Adipose tissue (tissue), 3 donors: Measurements from ENCODE around the gene RFXANK. TPM values are rescaled to one million over a fixed set of nuclear protein-coding genes. Genes with fewer than 3 reads are reported as not detected.

ENCODE experiments used
- H3K27ac ChIP-seq: one replicate; pipeline ENCODE4 v1.5.1; 2013; ENCODE audit warnings: low read depth, low read length
- WGBS, 3 donors: extraction: QIAGEN DNeasy Blood & Tissue Kit; methylation state at CpG; one replicate each; pipeline ENCODE4 v1.1.7; 2013; 5-methylcytosine and 5-hydroxymethylcytosine counted together
- polyA plus RNA-seq, 3 donors: library from polyadenylated mRNA; stranded (reverse); fragments of 200-250 nt; gene quantifications; one replicate each; pipeline ENCODE4 v1.2.3, GENCODE V29; 2013
- donor health status: healthy with polysubstance abuse.
- donor health status: Bipolar disorder and iron deficiency.
- donor health status: healthy.

Gene RFXANK
- polyA plus RNA-seq, 3 donors: 41.8 to 93.6 (median 70.7) TPM

DNA sequence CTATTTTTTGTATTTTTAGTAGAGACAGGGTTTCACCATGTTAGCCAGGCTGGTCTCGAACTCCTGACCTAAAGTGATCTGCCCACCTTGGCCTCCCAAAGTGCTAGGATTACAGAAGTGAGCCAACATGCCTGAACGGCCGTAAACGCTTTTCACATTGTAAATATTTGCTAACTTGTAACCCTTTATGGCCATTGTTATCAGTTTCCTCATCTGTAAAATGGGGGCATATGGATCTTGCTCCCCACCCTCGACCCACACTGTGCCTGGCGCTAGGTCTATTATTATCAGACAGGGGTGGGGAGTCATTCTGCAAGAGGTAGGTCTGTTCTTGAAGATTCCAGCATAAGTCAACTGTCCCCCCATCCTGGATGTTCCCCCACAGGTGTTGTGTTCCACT, 31.6 kb downstream of the RFXANK start:
- H3K27ac ChIP-seq: no peak overlapping the region
- WGBS, 3 donors: 52 to 81% (median 70%) methylated on average over 6 of the region's 6 CpGs

DNA sequence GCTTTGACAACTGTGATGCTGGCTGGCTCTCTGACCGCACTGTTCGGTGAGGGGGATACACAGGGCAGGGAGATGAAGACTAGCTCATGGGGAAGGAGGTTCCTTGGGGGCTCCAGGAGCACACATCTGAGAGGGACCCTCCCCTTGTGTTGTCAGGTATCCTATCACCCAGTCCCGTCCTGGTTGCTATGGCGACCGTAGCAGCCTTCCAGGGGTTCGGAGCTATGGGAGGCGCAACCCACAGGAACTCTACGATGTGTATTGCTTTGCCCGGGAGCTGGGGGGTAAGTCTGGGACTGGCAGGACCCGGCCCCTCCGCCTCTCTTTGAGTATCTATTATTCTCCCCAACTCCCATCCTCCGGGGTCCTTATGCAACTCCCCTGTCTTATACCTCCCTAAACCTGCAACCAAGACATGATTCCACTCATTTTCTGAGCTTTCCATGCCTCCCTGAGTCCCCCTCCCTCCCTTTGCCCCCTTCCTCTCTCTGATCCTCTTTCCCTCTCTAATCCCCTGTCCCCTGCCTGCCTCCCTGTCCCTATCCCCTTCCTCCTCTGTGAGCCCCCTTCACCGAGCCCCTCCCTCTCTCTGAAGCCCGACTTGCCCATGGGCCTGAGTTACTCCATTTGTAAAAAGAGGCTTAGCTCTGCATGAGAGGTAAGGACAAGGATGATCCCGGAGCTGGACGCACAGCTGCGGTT, 32.2 kb downstream of the RFXANK start:
- 66 to 72% (median 68%) methylated on average over 17 of the region's 17 CpGs for WGBS, 3 donors

DNA sequence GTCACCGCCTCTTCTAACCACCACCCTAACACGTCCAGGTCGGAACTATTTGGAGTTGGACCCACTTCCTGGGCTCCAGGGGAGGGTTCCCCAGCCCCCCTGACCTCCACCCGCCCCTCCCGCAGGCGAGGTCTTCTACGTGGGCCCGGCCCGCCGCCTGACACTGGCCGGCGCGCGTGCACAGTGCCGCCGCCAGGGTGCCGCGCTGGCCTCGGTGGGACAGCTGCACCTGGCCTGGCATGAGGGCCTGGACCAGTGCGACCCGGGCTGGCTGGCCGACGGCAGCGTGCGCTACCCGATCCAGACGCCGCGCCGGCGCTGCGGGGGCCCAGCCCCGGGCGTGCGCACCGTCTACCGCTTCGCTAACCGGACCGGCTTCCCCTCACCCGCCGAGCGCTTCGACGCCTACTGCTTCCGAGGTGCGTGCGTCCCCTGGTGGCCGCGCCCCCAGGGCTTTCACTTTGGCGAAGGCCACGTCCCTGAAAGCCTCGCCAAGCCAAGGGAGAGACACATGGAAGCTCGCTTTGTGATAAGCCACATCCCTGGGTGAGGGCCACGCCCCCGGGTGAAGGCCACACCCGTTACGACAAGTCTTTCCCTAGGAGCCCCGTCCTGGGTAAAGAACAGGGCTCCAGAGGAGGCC, 32.9 kb downstream of the RFXANK start:
- no peak overlapping the region for H3K27ac ChIP-seq
- WGBS, 3 donors: 2 to 4% (median 2%) methylated on average over 57 to 59 of the region's 59 CpGs

More for the DNA sequence above, 32.2 kb downstream of the RFXANK start:
- no peak overlapping the region for H3K27ac ChIP-seq

DNA sequence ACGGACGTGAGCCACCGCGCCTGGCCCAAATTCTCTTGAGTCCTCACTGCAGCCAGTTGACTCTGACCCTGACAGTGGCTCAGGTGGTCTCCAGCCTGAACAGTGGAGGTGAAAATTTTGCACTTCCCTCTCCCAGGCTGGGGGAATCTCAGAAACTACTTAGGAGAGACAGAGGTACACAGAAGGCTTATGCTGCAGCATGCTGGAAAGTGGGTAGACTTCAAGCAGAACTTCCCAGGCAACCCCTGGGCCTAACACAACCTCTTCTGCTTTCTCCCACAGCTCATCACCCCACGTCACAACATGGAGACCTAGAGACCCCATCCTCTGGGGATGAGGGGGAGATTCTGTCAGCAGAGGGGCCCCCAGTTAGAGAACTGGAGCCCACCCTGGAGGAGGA, 34.1 kb downstream of the RFXANK start:
- no peak overlapping the region for H3K27ac ChIP-seq
- WGBS, 3 donors: 77 to 80% (median 78%) methylated on average over 5 of the region's 5 CpGs

DNA sequence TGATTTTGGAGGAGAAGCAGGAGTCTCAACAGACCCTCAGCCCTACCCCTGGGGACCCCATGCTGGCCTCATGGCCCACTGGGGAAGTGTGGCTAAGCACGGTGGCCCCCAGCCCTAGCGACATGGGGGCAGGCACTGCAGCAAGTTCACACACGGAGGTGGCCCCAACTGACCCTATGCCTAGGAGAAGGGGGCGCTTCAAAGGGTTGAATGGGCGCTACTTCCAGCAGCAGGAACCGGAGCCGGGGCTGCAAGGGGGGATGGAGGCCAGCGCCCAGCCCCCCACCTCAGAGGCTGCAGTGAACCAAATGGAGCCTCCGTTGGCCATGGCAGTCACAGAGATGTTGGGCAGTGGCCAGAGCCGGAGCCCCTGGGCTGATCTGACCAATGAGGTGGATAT, 34.6 kb downstream of the RFXANK start:
- H3K27ac ChIP-seq: no peak overlapping the region
- 56 to 71% (median 63%) methylated on average over 9 to 10 of the region's 10 CpGs for WGBS, 3 donors

DNA sequence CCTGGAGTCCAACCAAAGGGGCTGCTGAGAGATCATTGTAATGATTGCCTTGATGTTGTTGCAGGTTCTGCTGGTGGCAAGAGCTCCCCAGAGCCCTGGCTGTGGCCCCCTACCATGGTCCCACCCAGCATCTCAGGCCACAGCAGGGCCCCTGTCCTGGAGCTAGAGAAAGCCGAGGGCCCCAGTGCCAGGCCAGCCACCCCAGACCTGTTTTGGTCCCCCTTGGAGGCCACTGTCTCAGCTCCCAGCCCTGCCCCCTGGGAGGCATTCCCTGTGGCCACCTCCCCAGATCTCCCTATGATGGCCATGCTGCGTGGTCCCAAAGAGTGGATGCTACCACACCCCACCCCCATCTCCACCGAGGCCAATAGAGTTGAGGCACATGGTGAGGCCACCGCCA, 35.2 kb downstream of the RFXANK start:
- WGBS, 3 donors: 80 to 85% (median 84%) methylated on average over 4 of the region's 4 CpGs
- H3K27ac ChIP-seq: no peak overlapping the region

DNA sequence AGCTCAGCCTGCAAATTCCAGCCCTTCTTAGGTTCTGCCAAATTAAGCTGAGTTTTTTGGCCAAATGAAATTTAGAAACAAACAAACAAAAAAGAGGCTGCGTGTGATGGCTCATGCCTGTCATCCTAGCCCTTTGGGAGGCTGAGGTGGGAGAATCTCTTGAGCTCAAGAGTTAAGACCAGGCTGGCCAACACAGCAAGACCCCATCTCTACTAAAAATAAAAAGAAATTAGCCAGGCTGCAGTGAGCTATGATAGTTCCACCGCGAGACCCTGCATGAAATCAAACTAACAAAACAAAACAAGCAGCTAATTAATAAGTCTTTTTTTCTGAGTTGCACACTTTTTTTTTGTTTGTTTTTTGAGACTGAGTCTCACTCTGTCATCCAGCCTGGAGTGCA, 37.6 kb downstream of the RFXANK start:
- no peak overlapping the region for H3K27ac ChIP-seq
- 71 to 86% (median 83%) methylated on average over 3 of the region's 3 CpGs for WGBS, 3 donors

DNA sequence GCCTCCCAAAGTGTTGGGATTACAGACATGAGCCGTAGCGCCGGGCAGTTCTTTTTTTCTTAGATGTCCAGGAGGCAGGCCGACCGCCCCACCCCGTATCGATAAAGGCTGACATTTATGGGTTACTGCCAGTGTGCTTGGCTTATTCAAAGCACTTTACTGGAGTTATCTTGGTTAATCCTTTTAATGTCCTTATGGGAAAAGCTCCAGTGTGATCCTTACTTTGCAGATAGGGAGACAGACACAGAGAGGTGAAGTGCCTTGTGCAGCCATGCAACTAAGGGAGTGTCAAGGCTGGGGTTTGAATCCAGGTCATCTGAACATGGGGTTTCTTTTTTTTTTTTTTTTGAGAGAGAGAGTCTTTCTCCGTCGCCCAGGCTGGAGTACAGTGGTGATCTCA, 38.9 kb downstream of the RFXANK start:
- WGBS, 3 donors: 78 to 87% (median 84%) methylated on average over 9 of the region's 9 CpGs
- no peak overlapping the region for H3K27ac ChIP-seq

DNA sequence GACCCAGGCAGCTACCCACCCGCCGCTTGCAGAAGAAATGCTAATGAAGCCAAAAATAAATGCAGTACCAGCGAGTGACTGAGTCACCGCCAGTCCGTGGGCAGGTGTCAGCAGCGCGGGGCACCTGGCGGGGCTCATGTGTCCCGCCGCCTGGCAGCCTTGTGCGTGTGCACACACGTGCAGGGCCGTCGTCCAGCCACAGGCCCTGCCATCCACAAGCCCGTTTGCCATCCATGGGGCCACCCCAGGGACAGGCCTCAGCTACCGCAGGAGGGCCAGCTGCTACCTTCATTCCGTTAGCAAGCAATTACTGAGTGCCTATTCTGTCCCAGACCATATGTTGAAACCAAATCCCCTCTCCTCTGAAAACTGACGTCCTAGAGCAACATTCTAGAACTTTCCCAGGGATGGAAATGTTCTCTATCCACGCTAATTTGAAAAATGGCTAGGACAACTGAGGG, 40.2 kb downstream of the RFXANK start:
- H3K27ac ChIP-seq: no peak overlapping the region
- 70 to 80% (median 80%) methylated on average over 18 to 19 of the region's 19 CpGs for WGBS, 3 donors

DNA sequence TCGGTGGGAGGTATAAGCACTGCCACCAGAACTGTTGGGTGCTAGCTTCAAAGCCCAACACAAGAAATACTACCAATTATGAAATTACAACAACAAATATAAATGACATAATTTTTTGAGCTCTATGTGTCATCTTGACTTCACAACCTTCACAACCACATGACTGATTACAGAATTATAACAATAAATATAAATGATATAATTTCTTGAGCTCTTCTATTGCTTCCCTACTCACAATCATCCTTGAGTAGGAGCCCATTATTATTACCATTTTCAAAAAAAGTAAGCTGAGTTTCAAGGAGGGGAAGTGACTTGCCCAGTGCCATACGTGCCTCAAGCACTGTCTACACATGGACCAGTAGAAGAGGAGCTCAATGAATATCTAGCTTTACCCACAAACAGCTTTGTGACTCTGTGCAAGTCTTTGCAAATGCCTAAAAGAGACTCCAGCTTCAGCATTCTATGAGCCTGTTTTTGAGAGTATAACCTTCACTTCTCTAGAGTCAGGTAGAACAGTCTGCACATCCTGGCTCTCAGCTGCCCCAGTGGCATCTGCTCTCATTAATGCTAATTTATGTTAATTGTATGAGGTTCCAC, 42.3 kb downstream of the RFXANK start:
- 85 to 90% (median 89%) methylated on average over 2 of the region's 2 CpGs for WGBS, 3 donors
- no peak overlapping the region for H3K27ac ChIP-seq

DNA sequence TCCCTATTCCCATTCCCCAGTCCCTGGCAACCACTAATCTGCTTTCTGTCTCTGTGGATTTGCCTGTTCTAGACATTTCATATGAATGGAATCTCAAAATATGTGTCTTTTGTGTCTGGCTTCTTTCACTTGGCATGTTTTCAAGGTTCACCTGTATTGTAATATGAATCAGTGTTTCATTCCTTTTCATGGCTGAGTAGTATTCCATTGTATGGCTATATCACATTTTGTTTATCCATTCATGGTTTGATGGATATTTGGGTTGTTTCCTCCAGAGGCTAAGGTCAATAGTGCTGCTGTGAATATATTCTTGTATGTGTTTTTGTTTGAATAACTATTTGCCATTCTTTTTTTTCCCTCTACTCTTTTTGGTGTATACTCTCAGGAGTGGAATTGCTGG, 44.1 kb downstream of the RFXANK start:
- no peak overlapping the region for H3K27ac ChIP-seq

DNA sequence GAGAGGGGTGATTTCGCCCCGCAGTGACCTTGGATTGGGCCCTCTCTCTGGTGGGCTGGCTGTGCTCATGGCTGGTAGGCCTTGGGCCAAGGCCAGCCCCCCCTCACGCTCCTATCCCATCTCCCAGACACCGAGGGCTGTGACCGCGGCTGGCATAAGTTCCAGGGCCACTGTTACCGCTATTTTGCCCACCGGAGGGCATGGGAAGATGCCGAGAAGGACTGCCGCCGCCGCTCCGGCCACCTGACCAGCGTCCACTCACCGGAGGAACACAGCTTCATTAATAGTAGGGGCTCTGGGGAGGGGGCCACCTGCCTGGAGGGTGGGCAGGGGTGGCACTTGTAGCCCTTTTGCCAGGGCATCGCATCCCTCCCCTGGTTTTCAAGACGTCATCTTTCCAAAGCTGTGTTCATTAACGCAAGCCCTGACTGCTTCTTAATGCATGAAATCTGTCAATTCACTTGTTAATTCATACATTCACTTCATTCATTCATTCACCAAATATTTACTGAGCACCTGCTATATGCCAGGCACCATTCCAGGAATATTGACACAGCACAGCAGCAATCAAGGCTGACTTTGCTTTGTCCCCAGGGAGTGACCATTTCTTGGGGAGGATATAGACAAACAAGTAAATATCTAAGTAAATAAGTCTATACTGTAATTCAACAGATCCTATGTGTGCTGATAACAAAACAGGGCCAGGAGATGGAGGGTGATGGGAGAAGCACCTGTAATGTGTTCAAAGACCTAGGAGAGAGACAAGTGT, 46.3 kb downstream of the RFXANK start:
- H3K27ac ChIP-seq: no peak overlapping the region
- WGBS, 3 donors: 69 to 86% (median 86%) methylated on average over 18 of the region's 18 CpGs

DNA sequence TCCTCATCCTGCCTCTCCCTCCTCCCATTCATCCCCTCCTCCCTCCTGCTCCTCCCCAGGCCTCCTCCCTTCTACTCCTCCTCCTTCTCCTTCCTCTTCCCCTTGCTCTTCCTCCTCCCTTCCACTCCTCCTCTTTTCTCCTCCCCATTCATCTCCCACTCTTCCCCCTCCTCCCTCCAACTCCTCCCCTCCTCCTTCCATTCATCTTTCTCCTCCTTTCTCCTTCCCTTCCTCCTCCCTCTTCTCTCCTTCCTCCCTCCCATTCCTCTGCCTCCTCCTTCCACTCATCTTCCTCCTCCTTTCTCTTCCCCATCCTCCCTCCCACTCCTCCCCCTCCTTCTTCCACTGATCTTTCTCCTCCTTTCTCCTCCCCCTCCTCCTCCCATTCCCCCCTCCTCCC, 47.6 kb downstream of the RFXANK start:
- H3K27ac ChIP-seq: no peak overlapping the region

DNA sequence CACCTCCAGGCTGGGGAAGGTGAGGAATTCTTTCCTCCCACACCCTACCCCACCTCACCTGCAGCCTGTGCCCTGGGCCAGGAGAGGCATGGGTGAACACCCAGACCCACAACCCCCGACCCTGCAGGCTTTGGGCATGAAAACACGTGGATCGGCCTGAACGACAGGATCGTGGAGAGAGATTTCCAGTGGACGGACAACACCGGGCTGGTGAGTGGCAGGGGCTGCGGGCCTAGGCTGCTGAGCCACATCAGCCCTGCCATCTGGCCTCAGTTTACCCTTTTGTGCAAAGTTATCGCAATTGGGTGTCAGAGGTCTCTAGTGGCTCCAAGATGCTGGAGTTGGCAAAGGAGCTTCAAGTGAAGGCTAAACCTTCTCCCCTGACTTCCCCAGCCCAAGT, 48.4 kb downstream of the RFXANK start:
- H3K27ac ChIP-seq: no peak overlapping the region
- WGBS, 3 donors: 68 to 84% (median 78%) methylated on average over 9 of the region's 9 CpGs

DNA sequence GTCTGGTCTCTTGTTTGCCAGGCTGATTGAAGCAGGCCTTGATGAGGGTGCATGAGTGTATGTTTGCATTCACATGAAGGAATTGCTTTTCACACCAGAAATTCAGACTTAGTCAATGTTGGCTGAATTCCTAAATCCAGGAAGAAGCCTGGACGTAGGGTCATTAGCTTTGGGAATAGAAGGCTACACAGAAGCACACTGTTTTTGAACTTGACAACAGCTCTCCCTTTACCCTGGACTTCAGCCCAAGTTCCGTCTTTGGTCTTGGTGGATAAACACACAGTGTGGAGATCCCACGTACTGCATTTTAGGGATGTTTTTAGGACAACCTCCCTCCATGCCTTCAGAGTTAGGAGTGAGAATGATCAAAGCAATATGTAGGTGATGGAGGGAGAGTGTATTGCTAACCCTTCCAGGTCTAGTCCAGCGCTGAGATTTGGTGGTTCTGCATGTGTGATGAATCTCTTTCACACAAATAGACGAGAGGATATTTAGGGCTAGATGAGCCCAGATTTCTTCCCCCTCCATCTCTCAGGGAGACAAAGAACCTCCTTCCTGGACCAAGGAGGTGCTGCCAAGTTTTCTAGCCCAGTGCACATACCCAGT, 58.2 kb downstream of the RFXANK start:
- no peak overlapping the region for H3K27ac ChIP-seq
- WGBS, 3 donors: 39 to 50% (median 49%) methylated on average over 5 of the region's 5 CpGs
